Astrocyte (in vitro differentiated cells and primary cell): ENCODE measurements around the gene TMEM40. TPM values are rescaled to one million over a fixed set of nuclear protein-coding genes. Genes with fewer than 3 reads are reported as not detected.
"Not testable (repeated sequence)": the region's sequence is repeated elsewhere in the genome, so short reads cannot be mapped to it uniquely, and the experiment has no call there.

Experiments used
- DNase-seq: peaks from one replicate; pipeline ENCODE4 v3.0.0-alpha.2; 2010; ENCODE audit warnings: low read depth
- FAIRE-seq: peaks from 2 replicates; lab custom pipeline; 2011; peaks lifted over from hg19 to GRCh38; lab: Jason Lieb, UNC
- H2AFZ ChIP-seq: 2 replicates; pipeline ENCODE4 v1.6.0; 2012; ENCODE audit warnings: low read depth, low read length, inconsistent platforms
- H3K27ac ChIP-seq: 2 replicates; pipeline ENCODE4 v1.5.1; 2011; ENCODE audit warnings: low read depth, low read length, inconsistent platforms
- H3K27me3 ChIP-seq: 2 replicates; pipeline ENCODE4 v1.6.0; 2011; ENCODE audit warnings: low read length, inconsistent platforms; ENCODE audit not compliant: insufficient read depth
- H3K36me3 ChIP-seq: 2 replicates; pipeline ENCODE4 v1.5.1; 2011; ENCODE audit warnings: low read length, inconsistent platforms; ENCODE audit not compliant: insufficient read depth
- H3K4me1 ChIP-seq: 2 replicates; pipeline ENCODE4 v1.5.1; 2011; ENCODE audit warnings: low read length, inconsistent platforms; ENCODE audit not compliant: insufficient read depth
- H3K4me2 ChIP-seq: 2 replicates; pipeline ENCODE4 v1.6.0; 2012; ENCODE audit warnings: low read length, inconsistent platforms
- H3K4me3 ChIP-seq: 2 replicates; pipeline ENCODE4 v1.5.1; 2011; ENCODE audit warnings: low read depth, mild to moderate bottlenecking, low read length, inconsistent platforms; ENCODE audit not compliant: insufficient read depth
- H3K79me2 ChIP-seq: 2 replicates; pipeline ENCODE4 v1.6.0; 2012; ENCODE audit warnings: mild to moderate bottlenecking, low read length, inconsistent platforms; ENCODE audit not compliant: insufficient read depth
- H3K9ac ChIP-seq: 2 replicates; pipeline ENCODE4 v1.6.0; 2012; ENCODE audit warnings: mild to moderate bottlenecking, low read length, inconsistent platforms
- H3K9me3 ChIP-seq: 2 replicates; pipeline ENCODE4 v1.5.1; 2012; ENCODE audit warnings: low read depth, mild to moderate bottlenecking, low read length, inconsistent platforms; ENCODE audit not compliant: insufficient read depth
- H4K20me1 ChIP-seq: 2 replicates; pipeline ENCODE4 v1.6.0; 2012; ENCODE audit warnings: low read length, inconsistent platforms; ENCODE audit not compliant: insufficient read depth
- H3K27ac Mint-ChIP-seq: one replicate; pipeline ENCODE4 v1.8.0; 2021; ENCODE audit warnings: mild to moderate bottlenecking, mixed read lengths; ENCODE audit not compliant: unreplicated experiment
- H3K27me3 Mint-ChIP-seq: one replicate; pipeline ENCODE4 v1.8.0; 2021; ENCODE audit warnings: low read depth, mixed read lengths; ENCODE audit not compliant: unreplicated experiment
- H3K36me3 Mint-ChIP-seq: one replicate; pipeline ENCODE4 v1.8.0; 2021; ENCODE audit warnings: low read depth, mixed read lengths; ENCODE audit not compliant: unreplicated experiment
- H3K4me1 Mint-ChIP-seq: one replicate; pipeline ENCODE4 v1.8.0; 2021; ENCODE audit warnings: low read depth, mixed read lengths; ENCODE audit not compliant: unreplicated experiment
- H3K4me3 Mint-ChIP-seq: one replicate; pipeline ENCODE4 v1.8.0; 2021; ENCODE audit warnings: mild to moderate bottlenecking, moderate library complexity, mixed read lengths; ENCODE audit not compliant: unreplicated experiment
- H3K9me3 Mint-ChIP-seq: one replicate; pipeline ENCODE4 v1.8.0; 2021; ENCODE audit warnings: mild to moderate bottlenecking, mixed read lengths; ENCODE audit not compliant: unreplicated experiment
- CTCF ChIP-seq: IDR thresholded peaks from 2 replicates; pipeline ENCODE4 v1.5.1; 2011; ENCODE audit warnings: low read depth, mild to moderate bottlenecking, inconsistent platforms, low read length, moderate library complexity; ENCODE audit not compliant: insufficient read depth
- EZH2 ChIP-seq: IDR thresholded peaks from 2 replicates; pipeline ENCODE4 v1.6.1; 2012; ENCODE audit warnings: mild to moderate bottlenecking, low read length, inconsistent platforms; ENCODE audit not compliant: insufficient read depth
- total RNA-seq: library from RNA; stranded (reverse); gene quantifications from 2 replicates; pipeline ENCODE4 v1.2.1, GENCODE V29; 2021

Gene TMEM40
- total RNA-seq, 1 donor from 2014 or later, result 2.0 TPM

- Histone ChIP-seq H3K9ac (no peak overlapping the region), H3K27ac (no peak overlapping the region), H4K20me1 (no peaks in the 10 kb centered on the region), H3K79me2 (no peaks in the 10 kb centered on the region), H3K4me3 (no peak overlapping the region), H3K4me2 (no peak overlapping the region), H3K27me3 (no peaks in the 10 kb centered on the region), H2AFZ (no peak overlapping the region), H3K9me3 (no peaks in the 10 kb centered on the region), H3K36me3 (no peaks in the 10 kb centered on the region), H3K4me1 (no peaks in the 10 kb centered on the region)
- peaks cover 4% of the 10 kb centered on the region for H3K9me3 Mint-ChIP-seq
- H3K4me3 Mint-ChIP-seq, result no peak overlapping the region
- DNase-seq (no peak), FAIRE-seq (no peak)
- no peaks in the 10 kb centered on the region for H3K4me1 Mint-ChIP-seq
- TF ChIP-seq CTCF, result no peak
- TF ChIP-seq EZH2, result no peak
- H3K27ac Mint-ChIP-seq, result no peak overlapping the region
- peaks cover 11% of the 10 kb centered on the region for H3K27me3 Mint-ChIP-seq
- no peaks in the 10 kb centered on the region for H3K36me3 Mint-ChIP-seq
These were observed 33.6 kb downstream of the TMEM40 start for GRCh38 chr3:12725436-12725835.

DNA sequence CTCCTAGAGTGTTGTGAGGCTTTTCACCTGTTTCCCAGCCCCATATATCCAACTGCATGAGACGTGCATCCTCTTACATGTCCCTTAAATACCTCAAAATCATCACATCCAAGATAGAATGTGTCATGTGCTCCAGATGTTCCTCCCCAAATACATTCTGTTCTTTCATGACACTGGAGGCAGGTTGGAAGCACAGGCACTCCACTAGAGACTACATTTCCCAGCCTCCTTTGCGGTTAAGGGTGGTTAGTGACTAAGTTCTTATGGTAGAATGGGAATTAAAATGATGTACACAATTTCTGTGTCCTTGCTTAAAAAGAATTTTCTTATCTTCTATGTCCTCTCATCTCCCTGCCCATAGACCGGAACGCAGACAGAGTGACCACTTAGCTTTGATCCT lies 34.3 kb downstream of the TMEM40 start:
- no peak overlapping the region for H2AFZ ChIP-seq
- H3K4me1 Mint-ChIP-seq, result no peaks in the 10 kb centered on the region
- no peak for DNase-seq
- no peaks in the 10 kb centered on the region for H3K36me3 ChIP-seq
- no peak for FAIRE-seq
- H3K9me3 Mint-ChIP-seq, result peaks cover 4% of the 10 kb centered on the region
- no peak overlapping the region for H3K27ac Mint-ChIP-seq
- no peaks in the 10 kb centered on the region for H3K9me3 ChIP-seq
- no peak overlapping the region for H3K4me3 ChIP-seq
- no peaks in the 10 kb centered on the region for H4K20me1 ChIP-seq
- H3K36me3 Mint-ChIP-seq, result no peaks in the 10 kb centered on the region
- H3K4me3 Mint-ChIP-seq, result no peak overlapping the region
- TF ChIP-seq EZH2, result no peak
- H3K9ac ChIP-seq, result no peak overlapping the region
- no peaks in the 10 kb centered on the region for H3K79me2 ChIP-seq
- H3K4me2 ChIP-seq, result no peak overlapping the region
- H3K27ac ChIP-seq, result no peak overlapping the region
- peaks cover 13% of the 10 kb centered on the region for H3K27me3 Mint-ChIP-seq
- H3K4me1 ChIP-seq, result peaks cover 2% of the 10 kb centered on the region
- no peaks in the 10 kb centered on the region for H3K27me3 ChIP-seq

DNA sequence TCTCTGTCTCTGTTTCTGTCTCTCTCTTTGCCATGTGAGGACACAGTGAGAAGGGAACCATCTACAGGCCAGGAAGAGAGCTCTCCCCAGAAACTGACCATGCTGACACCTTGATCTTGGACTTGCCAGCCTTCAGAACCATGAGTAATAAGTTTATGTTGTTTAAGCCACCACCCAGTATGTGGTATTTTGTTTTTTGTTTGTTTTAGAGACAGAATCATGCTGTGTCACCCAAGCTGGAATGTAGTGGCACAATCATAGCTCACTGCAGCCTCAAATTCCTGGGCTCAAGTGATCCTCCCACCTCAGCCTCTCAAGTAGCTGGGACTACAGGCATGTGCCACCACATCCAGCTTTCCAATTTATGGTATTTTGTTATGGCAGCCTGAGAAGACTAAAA lies 35.7 kb downstream of the TMEM40 start:
- H3K4me1 ChIP-seq, H3K9ac ChIP-seq, H4K20me1 ChIP-seq, H3K4me1 Mint-ChIP-seq, DNase-seq, H3K9me3 Mint-ChIP-seq, H3K9me3 ChIP-seq, H3K4me2 ChIP-seq, H2AFZ ChIP-seq, FAIRE-seq, H3K36me3 ChIP-seq, H3K79me2 ChIP-seq, H3K27me3 ChIP-seq, H3K4me3 Mint-ChIP-seq, H3K36me3 Mint-ChIP-seq, H3K27ac ChIP-seq, H3K4me3 ChIP-seq, H3K27ac Mint-ChIP-seq: not testable (repeated sequence)
- peaks cover 14% of the 10 kb centered on the region for H3K27me3 Mint-ChIP-seq
